GM12874 (cell line): ENCODE results near the gene ABHD12.

Experiments
- TF ChIP-seq, protein P1 (sequence below): IDR thresholded peaks from 2 replicates; pipeline ENCODE4 v1.5.1; 2011; ENCODE audit warnings: low read depth, mild to moderate bottlenecking, control low read depth, low read length, moderate library complexity; ENCODE audit not compliant: insufficient read depth

The ABHD12 gene

DNA sequence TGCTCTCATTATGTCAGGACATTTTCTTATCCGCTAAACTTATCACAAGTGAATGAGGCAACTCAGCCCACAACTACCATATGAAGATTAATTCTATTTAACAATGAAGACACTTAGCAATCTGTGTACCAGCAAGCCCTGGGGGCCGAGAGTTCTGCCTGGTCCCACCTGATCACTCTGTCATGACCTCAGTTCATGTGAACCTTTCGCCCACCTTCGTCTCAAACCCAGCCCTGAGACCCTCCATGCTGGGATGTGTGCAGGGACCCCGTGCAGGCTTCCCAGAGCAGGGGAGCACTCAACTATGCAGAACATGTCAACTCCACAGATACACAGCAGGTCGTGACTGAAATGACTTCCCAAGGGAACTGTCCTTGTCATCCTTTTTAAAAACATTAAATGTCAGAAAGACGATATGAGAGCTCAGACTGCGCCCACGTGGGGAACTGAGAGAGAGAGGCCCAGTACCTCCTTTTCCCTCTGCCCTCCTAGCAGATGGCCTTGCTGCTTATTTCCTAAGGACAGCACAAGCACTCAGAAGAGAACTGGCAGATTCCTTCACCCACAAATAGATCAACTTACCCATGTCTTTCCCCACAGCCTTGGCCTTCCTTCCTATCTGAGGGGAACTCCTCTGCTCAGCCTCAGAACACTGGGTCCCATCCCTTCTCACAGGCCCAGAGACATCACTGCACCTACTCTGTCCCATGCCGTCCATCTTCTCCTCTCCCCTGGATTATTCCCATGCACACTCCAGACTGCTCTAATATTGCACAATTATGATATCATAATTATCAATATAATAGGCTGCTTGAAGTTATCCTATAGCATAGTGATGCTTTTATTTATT lies 11.5 kb downstream of the ABHD12 start:
- TF ChIP-seq, protein P1, sequence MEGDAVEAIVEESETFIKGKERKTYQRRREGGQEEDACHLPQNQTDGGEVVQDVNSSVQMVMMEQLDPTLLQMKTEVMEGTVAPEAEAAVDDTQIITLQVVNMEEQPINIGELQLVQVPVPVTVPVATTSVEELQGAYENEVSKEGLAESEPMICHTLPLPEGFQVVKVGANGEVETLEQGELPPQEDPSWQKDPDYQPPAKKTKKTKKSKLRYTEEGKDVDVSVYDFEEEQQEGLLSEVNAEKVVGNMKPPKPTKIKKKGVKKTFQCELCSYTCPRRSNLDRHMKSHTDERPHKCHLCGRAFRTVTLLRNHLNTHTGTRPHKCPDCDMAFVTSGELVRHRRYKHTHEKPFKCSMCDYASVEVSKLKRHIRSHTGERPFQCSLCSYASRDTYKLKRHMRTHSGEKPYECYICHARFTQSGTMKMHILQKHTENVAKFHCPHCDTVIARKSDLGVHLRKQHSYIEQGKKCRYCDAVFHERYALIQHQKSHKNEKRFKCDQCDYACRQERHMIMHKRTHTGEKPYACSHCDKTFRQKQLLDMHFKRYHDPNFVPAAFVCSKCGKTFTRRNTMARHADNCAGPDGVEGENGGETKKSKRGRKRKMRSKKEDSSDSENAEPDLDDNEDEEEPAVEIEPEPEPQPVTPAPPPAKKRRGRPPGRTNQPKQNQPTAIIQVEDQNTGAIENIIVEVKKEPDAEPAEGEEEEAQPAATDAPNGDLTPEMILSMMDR, result no peak

DNA sequence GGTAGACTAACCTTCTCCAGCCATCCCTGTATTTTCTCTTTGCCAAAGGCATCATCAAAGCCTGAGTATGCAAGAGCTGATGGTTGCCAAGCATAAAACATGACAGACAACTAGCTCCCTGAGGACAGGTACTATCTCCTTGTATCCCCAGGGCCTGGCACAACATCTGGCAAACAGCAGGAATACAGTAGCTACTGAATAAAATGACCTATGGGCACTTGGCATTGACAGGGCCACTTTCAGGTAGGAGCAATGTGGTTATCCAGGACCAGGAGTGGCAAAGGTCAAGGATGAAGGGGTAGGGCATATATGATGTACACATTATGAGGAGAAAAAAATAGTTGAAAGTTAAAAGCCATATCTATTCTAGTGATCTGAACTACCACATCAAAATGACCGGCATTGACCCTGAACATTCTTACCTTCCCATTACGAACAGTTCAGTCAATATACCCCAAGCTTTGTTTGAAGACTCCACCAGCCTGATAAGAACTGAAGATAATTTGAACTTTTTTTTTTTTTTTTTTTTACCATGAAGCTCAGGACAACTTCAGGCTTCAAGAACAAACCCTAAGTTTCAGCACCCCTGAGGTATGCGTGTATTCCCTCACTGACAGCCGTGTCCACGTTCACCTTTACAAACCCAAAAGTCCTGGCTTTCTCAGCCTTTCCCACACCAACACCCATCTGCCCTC lies 12.3 kb downstream of the ABHD12 start:
- TF ChIP-seq, protein P1, result no peak

DNA sequence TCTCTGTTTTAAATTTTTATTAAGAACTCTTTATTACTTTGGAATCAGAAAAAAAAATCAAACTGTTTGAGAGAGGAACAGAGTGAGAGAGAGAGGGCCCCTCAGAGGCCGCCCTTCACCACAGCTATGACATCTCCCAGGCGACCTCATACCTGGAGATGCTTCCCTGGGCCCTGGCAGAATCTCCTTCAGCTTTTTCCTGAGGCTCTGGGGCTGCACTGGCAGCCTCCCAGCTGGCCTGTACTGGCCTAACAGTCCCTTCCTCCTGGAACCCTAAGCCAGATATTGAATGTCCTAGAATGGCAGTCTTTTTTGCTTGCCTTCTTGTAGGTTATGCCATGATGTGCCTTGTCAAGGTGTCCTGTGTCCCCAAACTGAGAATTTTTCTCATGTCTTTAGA lies 13.7 kb downstream of the ABHD12 start:
- TF ChIP-seq, protein P1, result no peak

DNA sequence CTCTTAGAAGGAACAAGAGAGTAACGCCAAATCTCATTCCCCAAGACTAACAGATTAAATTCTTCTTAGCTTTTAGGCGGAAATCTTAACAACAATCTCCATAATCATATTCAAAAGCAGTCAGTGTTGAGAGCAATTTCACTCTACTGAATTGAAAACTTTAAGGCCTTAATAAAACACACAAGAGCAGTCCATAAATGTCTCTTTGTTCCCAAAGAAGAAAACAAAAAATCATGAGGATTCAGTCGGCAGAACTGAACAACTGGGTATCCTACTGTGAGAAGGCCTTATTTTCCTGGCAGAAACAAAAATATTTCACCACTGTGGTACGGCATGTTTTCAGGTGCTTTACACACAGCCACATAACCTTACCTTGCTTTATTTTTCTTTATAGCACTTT lies 14.4 kb downstream of the ABHD12 start:
- TF ChIP-seq, protein P1, result no peak

DNA sequence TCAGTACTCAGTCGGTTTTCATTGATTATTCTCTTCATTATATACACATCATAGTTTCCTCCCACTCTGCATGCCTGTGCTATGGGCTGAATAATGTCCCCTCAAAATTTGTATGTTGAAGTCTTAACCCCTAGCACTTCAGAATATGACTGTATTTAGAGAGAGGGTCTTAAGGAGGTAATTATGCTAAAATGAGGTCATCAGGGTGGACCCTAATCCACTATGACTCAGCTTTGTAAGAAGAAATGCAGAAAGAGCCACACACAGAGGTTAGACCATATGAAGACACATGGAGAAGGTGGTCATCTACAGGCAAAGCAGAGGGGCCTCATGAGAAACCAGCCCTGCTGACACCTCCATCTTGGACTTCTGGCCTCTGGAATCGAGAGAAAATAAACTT lies 15.8 kb downstream of the ABHD12 start:
- TF ChIP-seq, protein P1, result no peak

DNA sequence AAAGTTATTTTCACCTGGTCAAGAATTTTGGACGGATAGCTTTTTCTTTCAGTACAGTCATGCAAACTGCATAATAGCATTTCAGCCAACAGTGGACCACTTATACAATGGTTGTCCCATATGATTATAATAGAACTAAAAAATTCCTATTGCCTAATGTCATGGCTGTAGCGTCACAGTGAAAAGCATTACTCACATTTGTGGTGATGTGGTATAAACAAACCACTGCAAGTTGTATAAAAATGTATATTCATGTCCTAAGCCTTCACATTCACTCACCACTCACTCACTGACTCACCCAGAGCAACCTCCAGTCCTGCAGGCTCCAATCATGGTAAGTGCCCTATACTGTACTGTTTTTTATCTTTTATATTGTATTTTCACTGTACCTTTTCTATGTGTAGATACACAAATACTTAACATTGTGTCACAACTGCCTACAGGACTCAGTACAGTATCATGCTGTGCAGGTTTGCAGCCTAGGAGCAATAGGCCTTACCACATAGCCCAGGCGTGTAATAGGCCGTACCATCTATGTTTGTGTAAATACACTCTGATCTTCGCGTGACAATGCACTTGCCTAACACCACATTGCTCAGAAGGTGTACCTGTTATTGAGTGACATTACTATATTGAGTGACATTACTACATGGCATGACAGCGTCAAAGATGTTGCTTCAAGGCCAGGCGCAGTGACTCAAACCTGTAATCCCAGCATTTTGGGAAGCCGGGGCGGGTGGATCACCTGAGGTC lies 17.9 kb downstream of the ABHD12 start:
- TF ChIP-seq, protein P1, result no peak

DNA sequence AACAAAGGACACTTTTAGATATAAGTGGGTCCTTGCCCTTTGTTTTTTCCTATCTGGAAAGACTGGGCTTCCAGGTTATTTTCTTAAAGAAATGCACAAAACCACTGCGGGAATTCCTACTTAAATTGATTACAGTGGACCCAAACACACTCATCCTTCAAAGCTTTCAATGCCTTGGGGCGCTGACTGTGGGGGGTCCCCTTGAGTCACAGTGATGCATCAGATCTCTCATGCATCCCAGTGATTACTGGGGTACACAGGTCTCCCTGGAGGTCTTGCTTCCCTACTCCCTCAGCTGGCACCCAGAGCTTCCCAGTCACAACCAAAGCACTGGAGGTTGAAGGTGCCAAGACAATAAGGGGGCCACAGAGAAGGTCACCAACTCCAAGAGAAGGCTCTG lies 20.7 kb downstream of the ABHD12 start:
- TF ChIP-seq, protein P1, result no peak
